Right atrium auricular region (tissue), 2 donors: Measurements from ENCODE around the gene COL15A1. TPM values are rescaled to one million over a fixed set of nuclear protein-coding genes. Genes with fewer than 3 reads are reported as not detected.

Experiments
- DNase-seq: peaks from one replicate; pipeline ENCODE4 v3.0.0-alpha.2; 2019; ENCODE audit warnings: low spot score
- H3K27ac ChIP-seq, 2 donors: fragments of 200-600 bp; sonication (generic); 1 replicate in 1 of 2; 2 replicates in 1 of 2; pipeline ENCODE4 v1.5.1; 2016 to 2019
- H3K27me3 ChIP-seq, 2 donors: fragments of 200-600 bp; sonication (generic); one replicate each; pipeline versions ENCODE4 v1.5.1 to v1.6.0; 2017 to 2019
- H3K36me3 ChIP-seq: fragments of 200-600 bp; sonication (generic); one replicate; pipeline ENCODE4 v1.5.1; 2016
- H3K4me1 ChIP-seq, 2 donors: fragments of 200-600 bp; sonication (generic); one replicate each; pipeline versions ENCODE4 v1.5.1 to v1.6.0; 2017 to 2019
- H3K4me3 ChIP-seq, 2 donors: fragments of 200-600 bp; sonication (generic); 1 replicate in 1 of 2; 2 replicates in 1 of 2; pipeline ENCODE4 v1.5.1; 2017 to 2019; ENCODE audit warnings: mild to moderate bottlenecking in 1 of 2, moderate library complexity in 1 of 2
- H3K9me3 ChIP-seq, 2 donors: fragments of 200-600 bp; sonication (generic); one replicate each; pipeline ENCODE4 v1.5.1; 2019
- total RNA-seq, 2 donors: library from RNA; depleted of rRNA; stranded (reverse); fragments of >200 nt; gene quantifications; one replicate each; pipeline ENCODE4 v1.1.0, GENCODE V29; 2016
- TF ChIP-seq, protein P1 (sequence below), 2 donors: fragments of 200-600 bp; sonication (generic); IDR thresholded peaks; one replicate each; pipeline ENCODE4 v1.5.1; 2019; ENCODE audit warnings: antibody characterized with exemption in 2 of 2

COL15A1 gene
- total RNA-seq, 2 donors from 2014 or later: 22.4 to 38.2 TPM

DNA sequence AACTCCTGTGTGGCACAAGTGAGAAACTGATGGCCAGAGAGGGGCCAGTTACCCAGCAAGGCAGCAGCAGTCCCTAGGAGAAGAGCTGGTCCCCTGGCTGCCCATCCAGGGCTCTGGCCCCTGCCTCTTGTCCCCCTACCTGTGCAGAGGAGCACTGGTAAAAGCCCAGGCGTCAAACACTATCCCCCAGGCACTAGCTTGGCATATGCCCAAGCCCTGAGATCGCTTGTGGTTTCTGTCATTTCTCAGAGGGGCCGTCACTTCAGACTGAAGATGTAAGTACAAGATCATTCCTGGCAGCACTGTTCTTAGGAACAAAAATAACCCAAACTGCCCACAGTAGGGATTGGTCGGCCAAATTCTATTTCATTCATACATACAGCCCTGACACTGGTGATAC lies 53.9 kb downstream of the COL15A1 start:
- H3K27me3 ChIP-seq: no peaks in the 10 kb centered on the region
- H3K36me3 ChIP-seq: no peaks in the 10 kb centered on the region
- H3K4me3 ChIP-seq: no peak overlapping the region
- peaks cover 0 to 73% of the 10 kb centered on the region in 2 donors for H3K4me1 ChIP-seq
- DNase-seq: no peak
- H3K9me3 ChIP-seq: no peaks in the 10 kb centered on the region
- H3K27ac ChIP-seq: peak overlapping the region; percentile 66 to 82
- TF ChIP-seq, protein P1, sequence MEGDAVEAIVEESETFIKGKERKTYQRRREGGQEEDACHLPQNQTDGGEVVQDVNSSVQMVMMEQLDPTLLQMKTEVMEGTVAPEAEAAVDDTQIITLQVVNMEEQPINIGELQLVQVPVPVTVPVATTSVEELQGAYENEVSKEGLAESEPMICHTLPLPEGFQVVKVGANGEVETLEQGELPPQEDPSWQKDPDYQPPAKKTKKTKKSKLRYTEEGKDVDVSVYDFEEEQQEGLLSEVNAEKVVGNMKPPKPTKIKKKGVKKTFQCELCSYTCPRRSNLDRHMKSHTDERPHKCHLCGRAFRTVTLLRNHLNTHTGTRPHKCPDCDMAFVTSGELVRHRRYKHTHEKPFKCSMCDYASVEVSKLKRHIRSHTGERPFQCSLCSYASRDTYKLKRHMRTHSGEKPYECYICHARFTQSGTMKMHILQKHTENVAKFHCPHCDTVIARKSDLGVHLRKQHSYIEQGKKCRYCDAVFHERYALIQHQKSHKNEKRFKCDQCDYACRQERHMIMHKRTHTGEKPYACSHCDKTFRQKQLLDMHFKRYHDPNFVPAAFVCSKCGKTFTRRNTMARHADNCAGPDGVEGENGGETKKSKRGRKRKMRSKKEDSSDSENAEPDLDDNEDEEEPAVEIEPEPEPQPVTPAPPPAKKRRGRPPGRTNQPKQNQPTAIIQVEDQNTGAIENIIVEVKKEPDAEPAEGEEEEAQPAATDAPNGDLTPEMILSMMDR (IDR thresholded peaks at IDR 0.05): no peak

- peaks cover 0 to 63% of the 10 kb centered on the region in 2 donors for H3K4me1 ChIP-seq
- H3K36me3 ChIP-seq: no peaks in the 10 kb centered on the region
- peak; percentile 88 for DNase-seq
- H3K4me3 ChIP-seq: peak overlapping the region in 1 of 2 donors; percentile 1
- TF ChIP-seq, protein P1 (IDR thresholded peaks at IDR 0.05): peak; percentile 93 to 94
- no peaks in the 10 kb centered on the region for H3K9me3 ChIP-seq
- H3K27ac ChIP-seq: peak overlapping the region; percentile 66 to 82
- H3K27me3 ChIP-seq: no peaks in the 10 kb centered on the region
Observed at GRCh38 chr9:98998441-98999151, 54.9 kb downstream of the COL15A1 start.

GRCh38 chr9:98999152-98999525 lies 55.4 kb downstream of the COL15A1 start:
- H3K4me1 ChIP-seq: peaks cover 0 to 58% of the 10 kb centered on the region in 2 donors
- H3K27me3 ChIP-seq: no peaks in the 10 kb centered on the region
- DNase-seq: no peak
- H3K9me3 ChIP-seq: no peaks in the 10 kb centered on the region
- peak overlapping the region; percentile 66 to 82 for H3K27ac ChIP-seq
- peak overlapping the region in 1 of 2 donors; percentile 1 for H3K4me3 ChIP-seq
- H3K36me3 ChIP-seq: no peaks in the 10 kb centered on the region
- TF ChIP-seq, protein P1 (IDR thresholded peaks at IDR 0.05): peak in 1 of 2 donors; percentile 13

DNA sequence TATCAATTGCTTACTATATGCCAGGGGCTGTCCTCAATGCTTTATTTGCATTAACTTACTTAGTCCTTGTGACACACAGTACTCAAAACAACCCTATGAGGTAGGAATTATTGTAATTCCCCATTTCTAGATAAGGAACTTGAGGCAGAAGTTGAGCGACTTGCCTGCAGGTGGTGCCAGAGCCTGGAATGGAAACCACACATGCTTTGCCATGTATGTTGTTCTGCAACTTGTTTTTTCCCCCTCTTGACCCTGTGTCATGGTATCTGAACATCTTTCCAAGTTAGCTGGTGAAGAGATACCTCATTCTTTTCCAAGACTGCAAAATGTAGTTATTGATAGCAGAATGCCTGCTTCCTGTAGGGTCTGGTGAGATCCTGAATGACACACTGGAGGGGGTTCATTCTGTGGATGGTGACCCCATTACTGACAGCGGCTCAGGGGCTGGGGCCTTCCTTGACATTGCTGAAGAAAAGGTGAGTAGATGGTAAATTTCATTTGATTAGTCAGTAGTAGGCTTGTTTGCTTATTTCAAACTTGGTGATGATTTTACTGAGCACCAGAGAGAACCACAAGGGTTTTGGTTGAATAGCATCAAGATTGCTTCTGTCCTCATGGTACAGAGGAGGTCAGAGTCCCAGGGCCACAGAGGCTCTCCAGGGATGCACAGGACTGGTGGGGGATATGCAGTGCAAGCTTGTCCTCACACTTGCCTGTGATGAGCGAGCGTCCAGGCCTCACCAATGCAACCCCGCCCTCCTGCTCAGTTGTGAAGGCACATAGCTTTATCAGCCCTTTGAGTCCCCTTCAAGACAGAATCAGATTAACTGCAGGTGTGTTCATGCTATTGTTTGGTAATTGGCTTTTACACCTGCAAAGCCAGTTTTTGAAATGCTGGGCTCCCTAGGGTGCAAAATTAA lies 57.0 kb downstream of the COL15A1 start:
- no peak overlapping the region for H3K4me3 ChIP-seq
- peaks cover 12% of the 10 kb centered on the region for H3K36me3 ChIP-seq
- H3K9me3 ChIP-seq: no peaks in the 10 kb centered on the region
- peaks cover 0 to 42% of the 10 kb centered on the region in 2 donors for H3K4me1 ChIP-seq
- TF ChIP-seq, protein P1 (IDR thresholded peaks at IDR 0.05): peak in 1 of 2 donors; percentile 72
- no peak for DNase-seq
- H3K27ac ChIP-seq: no peak overlapping the region
- no peaks in the 10 kb centered on the region for H3K27me3 ChIP-seq

GRCh38 chr9:99001892-99002291 lies 58.2 kb downstream of the COL15A1 start:
- Histone ChIP-seq H3K9me3 (no peaks in the 10 kb centered on the region), H3K4me1 (peaks cover 0 to 35% of the 10 kb centered on the region in 2 donors), H3K27me3 (no peaks in the 10 kb centered on the region), H3K4me3 (no peak overlapping the region), H3K27ac (no peak overlapping the region), H3K36me3 (peaks cover 12% of the 10 kb centered on the region)
- DNase-seq: no peak
- TF ChIP-seq, protein P1 (IDR thresholded peaks at IDR 0.05): no peak
